ENCODE data around the gene GRPEL2. TPM values are rescaled to one million over a fixed set of nuclear protein-coding genes. Genes with fewer than 3 reads are reported as not detected.

GRPEL2 gene
- total and polyA plus RNA-seq, 7 donors = 2.5 to 16.3 (median 8.8) TPM

DNA sequence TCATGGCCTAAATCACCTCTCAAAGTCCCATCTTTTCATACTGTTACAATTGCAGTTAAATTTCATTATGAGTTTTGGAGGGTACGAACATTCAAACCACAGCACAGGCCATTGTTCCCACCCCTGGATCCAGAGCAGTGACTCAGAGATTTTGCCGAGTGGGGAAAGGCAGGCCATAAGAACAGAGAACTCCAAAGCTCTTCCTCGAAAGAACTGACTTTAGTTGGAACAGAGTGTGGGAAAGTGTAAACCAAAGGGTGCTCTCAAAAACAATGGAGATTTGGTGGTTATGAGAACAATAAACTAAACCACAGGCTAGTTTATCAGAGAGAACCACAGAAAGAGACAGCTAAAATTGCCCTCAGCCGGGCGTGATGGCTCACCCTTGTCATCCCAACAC, 19.4 kb upstream of the GRPEL2 start:
- intact Hi-C loops (cut with DNase I) = no loop called here
- no peaks in the 10 kb centered on the region for H3K9me3 ChIP-seq
- peaks cover 0 to 12% (median 5%) of the 10 kb centered on the region in 4 donors for H3K4me1 ChIP-seq
- H3K36me3 ChIP-seq = peaks cover 0 to 5% (median 0%) of the 10 kb centered on the region in 4 donors
- no peaks in the 10 kb centered on the region for H3K27me3 ChIP-seq
- TF ChIP-seq POLR2AphosphoS5 (IDR thresholded peaks at IDR 0.05) (no peak), POLR2A (IDR thresholded peaks at IDR 0.05) (no peak), EP300 (IDR thresholded peaks at IDR 0.05) (no peak)
- TF ChIP-seq, protein P1, sequence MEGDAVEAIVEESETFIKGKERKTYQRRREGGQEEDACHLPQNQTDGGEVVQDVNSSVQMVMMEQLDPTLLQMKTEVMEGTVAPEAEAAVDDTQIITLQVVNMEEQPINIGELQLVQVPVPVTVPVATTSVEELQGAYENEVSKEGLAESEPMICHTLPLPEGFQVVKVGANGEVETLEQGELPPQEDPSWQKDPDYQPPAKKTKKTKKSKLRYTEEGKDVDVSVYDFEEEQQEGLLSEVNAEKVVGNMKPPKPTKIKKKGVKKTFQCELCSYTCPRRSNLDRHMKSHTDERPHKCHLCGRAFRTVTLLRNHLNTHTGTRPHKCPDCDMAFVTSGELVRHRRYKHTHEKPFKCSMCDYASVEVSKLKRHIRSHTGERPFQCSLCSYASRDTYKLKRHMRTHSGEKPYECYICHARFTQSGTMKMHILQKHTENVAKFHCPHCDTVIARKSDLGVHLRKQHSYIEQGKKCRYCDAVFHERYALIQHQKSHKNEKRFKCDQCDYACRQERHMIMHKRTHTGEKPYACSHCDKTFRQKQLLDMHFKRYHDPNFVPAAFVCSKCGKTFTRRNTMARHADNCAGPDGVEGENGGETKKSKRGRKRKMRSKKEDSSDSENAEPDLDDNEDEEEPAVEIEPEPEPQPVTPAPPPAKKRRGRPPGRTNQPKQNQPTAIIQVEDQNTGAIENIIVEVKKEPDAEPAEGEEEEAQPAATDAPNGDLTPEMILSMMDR (IDR thresholded peaks at IDR 0.05) = no peak
- no peak overlapping the region for H3K4me3 ChIP-seq
- H3K27ac ChIP-seq = no peak overlapping the region
- WGBS, 2 donors = 90 to 91% methylated on average over 5 of the region's 5 CpGs
- DNase-seq = no peak

DNA sequence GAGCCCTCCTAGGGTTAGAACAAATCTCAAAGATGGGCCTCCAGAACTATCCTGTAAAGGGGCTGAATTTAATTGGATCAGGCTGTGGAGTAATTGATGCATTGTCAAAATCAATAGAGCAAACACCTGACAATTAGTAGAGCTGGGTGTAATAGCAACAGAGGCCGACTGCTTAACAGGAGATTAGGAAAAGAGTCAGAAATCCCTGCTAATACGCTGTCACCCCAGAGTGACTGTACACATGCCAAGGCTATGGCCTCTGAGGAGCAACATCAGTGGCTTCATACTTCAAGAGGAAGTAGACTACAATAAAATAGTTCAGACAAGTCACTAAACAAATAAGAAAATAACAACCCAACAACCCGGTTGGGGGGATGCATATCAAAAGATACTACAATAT, 18.7 kb upstream of the GRPEL2 start:
- peaks cover 0 to 7% (median 0%) of the 10 kb centered on the region in 4 donors for H3K4me1 ChIP-seq
- no peaks in the 10 kb centered on the region for H3K9me3 ChIP-seq
- no peak for DNase-seq
- no peak for TF ChIP-seq EP300 (IDR thresholded peaks at IDR 0.05)
- TF ChIP-seq, protein P1 (IDR thresholded peaks at IDR 0.05) = no peak
- TF ChIP-seq POLR2AphosphoS5 (IDR thresholded peaks at IDR 0.05) = no peak
- TF ChIP-seq POLR2A (IDR thresholded peaks at IDR 0.05) = no peak
- H3K4me3 ChIP-seq = no peak overlapping the region
- peaks cover 0 to 5% (median 0%) of the 10 kb centered on the region in 4 donors for H3K36me3 ChIP-seq
- H3K27me3 ChIP-seq = no peaks in the 10 kb centered on the region
- 27 to 77% methylated on average over 3 of the region's 3 CpGs for WGBS, 2 donors
- H3K27ac ChIP-seq = no peak overlapping the region
- intact Hi-C loops (cut with DNase I) = no loop called here

DNA sequence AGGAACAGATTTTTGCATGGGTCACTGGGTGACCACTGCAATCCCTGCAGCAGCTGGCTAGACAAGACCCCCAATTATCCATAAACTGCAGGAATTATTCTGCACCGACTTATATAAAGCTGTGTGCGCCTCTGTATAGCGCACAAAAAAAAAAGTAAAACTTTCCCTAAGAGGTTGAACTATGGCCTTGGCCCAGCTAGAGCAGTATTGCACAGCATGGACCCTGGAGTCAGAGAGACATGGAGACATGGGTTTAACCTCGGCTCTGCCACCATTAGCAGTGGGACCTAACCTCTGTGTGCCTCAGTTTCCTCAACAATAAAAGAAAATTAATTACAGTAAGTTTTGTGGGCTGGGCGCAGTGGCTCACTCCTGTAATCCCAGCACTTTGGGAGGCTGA, 17.1 kb upstream of the GRPEL2 start:
- Histone ChIP-seq H3K27me3 (no peaks in the 10 kb centered on the region), H3K4me3 (no peak overlapping the region), H3K36me3 (peaks cover 0 to 5% (median 0%) of the 10 kb centered on the region in 4 donors), H3K9me3 (no peaks in the 10 kb centered on the region), H3K27ac (no peak overlapping the region), H3K4me1 (no peaks in the 10 kb centered on the region)
- WGBS, 2 donors = 94 to 96% methylated on average over 5 of the region's 5 CpGs
- no peak for TF ChIP-seq POLR2AphosphoS5 (IDR thresholded peaks at IDR 0.05)
- TF ChIP-seq EP300 (IDR thresholded peaks at IDR 0.05) = no peak
- TF ChIP-seq, protein P1 (IDR thresholded peaks at IDR 0.05) = no peak
- no peak for TF ChIP-seq POLR2A (IDR thresholded peaks at IDR 0.05)
- no peak for DNase-seq
- intact Hi-C loops (cut with DNase I) = no loop called here

DNA sequence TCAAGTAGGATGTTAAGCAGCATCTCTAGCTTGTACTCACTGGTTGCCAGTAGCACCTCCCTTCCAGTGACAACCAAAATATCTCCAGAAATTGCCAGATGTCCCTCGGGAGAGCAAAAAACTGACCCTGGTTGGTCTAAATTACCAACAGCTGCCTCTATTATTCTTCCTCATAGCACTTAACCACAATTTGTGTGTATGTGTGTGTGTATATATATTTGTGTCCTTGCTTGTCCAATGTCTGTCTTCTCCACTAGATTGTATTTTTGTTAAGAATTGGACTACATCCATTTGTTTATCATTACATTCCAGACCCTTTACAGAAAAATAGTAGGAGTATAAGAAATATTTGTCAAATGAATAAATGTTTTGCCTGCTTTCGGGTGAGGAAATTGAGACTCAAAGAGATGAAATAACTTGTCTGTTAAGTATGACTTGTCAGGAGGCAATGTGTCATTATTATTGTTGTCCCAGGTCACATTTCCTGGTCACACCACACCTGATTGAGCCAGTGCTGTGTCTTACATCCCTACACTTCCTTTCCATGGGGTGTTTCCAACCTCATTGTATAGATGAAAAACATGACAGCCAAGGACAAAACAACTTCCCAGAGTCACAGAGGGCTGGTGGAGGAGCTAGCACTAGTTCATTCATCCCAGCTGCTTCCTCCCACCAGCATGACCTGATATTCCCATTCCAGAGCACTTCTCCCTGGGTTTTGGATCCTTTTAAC, 11.4 kb upstream of the GRPEL2 start:
- Histone ChIP-seq H3K9me3 (no peaks in the 10 kb centered on the region), H3K36me3 (peaks cover 0 to 5% (median 0%) of the 10 kb centered on the region in 4 donors), H3K27ac (no peak overlapping the region), H3K4me1 (no peaks in the 10 kb centered on the region), H3K27me3 (no peaks in the 10 kb centered on the region), H3K4me3 (no peak overlapping the region)
- WGBS, 2 donors = 86% methylated on average over 2 of the region's 2 CpGs
- intact Hi-C loops (cut with DNase I) = no loop called here
- TF ChIP-seq POLR2A (IDR thresholded peaks at IDR 0.05) (no peak), EP300 (IDR thresholded peaks at IDR 0.05) (no peak), POLR2AphosphoS5 (IDR thresholded peaks at IDR 0.05) (no peak)
- TF ChIP-seq, protein P1 (IDR thresholded peaks at IDR 0.05) = no peak
- DNase-seq = no peak

All from sigmoid colon (tissue), 7 donors.